Activated CD4-positive, CD25-positive, alpha-beta regulatory T cell treated with anti-CD3 and anti-CD28 coated beads, Interleukin-2, amount 50 U/mL, for 16 hours (primary cell): Measurements from ENCODE around the gene FGF9.

Experiments
- DNase-seq: peaks from one replicate; pipeline ENCODE4 v3.0.0-alpha.2; 2020; ENCODE audit warnings: low read depth, low spot score

The FGF9 gene

DNA sequence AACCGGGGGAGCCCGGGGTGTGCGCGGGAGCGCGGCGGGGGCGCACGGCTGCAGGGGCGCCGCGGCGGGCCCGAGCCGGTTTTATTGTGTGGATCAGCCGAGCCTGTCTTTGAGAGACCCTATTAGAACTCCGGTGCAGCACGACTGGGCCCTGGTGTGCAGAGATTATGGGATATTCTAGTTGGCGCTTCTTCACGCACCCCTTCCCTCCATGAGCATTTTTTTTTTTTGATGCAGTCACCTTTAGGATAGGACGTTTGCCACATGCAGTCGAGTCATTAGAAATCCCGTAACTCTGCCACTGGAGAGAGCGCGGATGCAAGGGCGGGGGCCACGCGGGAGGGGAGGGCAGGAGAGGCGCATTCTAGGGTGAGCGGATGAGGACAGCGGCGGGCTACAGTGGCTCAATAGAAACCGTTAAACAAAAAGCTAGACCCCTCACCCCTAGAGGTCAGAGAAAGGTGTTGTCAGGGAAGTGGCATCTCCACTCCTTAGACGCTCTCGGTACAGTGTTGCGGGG lies 3.7 kb downstream of the FGF9 start:
- no peak for DNase-seq

DNA sequence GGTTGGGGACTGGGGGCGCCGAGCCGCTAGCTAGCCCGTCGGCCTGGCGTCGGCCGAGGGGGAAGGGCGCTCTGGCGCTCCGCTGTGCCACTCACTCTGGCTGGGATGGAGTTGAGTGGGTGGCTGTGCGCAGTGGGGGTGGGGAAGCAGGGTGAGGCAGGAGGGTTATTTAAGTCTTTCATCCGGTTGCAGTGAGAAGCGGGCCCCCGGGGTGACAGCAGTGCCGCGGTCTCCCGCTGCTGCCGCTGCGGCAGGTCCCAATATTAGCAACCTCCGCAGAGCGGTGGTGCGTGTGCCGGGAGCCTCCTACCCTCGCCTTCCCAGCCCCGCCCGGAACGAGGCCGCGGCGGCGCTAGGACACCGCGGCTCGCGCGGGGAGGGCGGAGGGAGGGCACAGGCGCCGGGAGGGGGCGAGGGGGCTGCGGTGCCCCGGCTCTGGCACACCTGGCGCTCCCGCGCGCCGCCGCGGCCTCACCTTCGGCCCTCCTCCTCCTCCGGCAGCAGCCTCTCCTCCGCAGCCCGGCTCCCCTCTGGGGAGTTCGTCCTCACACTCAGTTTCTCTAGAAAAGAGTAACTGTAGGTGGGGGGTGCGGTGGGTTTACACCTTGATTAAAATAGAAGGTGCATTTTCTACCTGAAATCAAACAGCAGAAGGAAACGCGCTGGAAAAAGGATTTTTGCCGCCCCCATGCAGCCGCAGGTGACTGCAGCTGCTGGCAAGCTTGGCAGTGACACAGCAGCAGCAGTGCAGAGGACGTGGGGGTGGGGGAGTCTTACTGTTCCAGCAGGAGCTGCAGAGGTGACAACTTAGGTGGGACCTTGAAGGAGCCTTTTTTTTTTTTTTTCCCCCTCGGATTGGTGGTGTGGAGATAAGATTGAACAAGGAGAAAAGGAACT lies 4.5 kb downstream of the FGF9 start:
- DNase-seq = no peak

DNA sequence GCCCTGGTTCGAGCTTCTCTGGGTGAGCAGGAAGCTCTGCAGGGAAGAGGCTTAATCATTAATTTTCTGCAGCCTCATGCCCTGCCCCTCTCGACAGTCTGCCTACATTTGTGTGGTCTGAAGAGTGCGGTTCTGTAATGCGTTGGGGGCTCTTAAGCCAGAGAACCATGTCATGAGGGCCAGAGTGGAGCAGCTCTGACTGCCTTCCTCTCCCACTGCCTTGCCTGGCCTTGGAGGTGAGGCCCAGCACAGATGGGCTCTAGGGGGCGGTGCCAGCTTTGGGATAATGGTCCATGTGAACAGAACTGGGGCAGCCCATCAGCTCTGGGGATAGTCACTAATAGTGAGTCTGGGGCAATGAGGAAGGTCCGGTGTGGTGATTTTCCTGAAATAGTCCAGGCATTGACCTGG lies 5.7 kb downstream of the FGF9 start:
- DNase-seq = no peak

DNA sequence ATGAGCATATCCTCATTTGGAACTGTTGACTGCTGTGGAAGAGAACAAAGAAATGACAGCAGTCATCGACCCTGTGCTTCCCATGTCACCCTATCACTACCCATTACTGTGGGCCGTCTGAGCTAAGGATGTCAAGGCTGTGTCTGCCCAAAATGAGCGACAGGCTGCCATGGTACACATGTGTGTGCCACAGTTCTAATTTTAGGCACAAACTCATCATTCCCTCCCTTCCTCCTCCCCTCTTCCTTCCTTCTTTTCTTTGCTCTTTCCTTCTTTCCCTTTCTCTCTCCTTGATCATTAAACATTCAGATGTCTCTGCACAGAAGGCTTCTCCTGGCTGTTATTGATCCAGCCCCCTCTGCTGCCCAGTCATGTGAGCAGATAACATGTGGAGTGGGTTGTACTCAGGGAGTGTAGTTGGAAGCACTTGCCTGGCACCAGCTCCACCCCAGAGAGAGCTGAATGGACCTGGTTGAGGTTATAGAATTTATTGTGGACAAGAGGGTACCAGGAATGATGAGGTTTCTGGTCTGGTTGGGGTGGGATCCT lies 6.3 kb downstream of the FGF9 start:
- no peak for DNase-seq

DNA sequence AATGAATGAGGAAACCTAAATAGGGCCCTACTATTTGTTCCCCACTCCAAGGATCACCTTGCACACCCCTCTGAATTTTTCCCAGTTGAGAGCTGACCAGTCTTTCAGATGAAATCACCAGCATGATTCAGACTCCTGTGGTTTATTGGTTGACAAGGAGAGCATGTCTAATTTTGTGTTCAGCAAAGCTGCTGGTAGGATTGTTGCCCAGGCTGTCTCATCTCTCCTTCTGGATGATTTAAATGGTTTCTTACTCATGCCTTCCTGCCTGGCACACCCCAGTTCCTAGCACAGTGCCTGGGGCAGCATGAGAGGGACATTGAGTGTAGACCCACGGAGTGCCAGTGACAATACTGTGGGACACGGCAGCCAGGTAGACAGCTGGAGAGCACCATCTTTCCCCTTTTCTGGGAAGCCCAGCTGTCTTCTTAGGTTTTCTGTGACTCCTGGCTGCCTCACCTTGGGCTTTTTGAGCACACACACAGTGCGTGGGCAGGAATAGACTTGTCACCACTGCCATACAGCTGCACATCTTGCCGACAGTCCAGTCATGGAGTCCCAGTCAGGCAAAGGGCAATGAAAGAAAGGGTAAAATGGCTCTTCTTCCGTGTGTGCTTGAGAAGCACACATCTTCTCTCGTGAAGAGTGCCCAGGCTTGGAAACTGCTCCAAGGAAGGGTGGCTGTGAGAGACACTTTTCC lies 12.3 kb downstream of the FGF9 start:
- no peak for DNase-seq

DNA sequence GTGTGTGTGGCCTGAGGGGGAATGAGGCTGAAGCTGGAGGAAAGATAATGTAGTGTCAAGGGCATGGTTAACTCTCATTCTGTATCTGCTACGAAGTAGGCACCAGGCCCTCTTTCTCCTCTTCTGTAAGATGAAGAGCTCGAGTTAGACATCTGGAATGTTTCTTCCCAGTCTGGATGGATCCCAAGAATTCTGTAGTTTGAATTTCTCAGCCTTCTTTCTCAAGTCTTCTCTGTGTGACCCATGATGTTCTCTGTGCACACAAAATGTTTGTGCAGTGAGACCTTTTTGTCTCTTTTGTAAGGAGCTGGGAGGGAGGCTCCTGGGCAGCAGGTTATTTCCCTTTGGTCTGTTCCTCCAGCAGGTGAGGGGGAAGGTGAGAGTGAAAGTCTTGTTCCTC lies 13.7 kb downstream of the FGF9 start:
- DNase-seq = no peak

DNA sequence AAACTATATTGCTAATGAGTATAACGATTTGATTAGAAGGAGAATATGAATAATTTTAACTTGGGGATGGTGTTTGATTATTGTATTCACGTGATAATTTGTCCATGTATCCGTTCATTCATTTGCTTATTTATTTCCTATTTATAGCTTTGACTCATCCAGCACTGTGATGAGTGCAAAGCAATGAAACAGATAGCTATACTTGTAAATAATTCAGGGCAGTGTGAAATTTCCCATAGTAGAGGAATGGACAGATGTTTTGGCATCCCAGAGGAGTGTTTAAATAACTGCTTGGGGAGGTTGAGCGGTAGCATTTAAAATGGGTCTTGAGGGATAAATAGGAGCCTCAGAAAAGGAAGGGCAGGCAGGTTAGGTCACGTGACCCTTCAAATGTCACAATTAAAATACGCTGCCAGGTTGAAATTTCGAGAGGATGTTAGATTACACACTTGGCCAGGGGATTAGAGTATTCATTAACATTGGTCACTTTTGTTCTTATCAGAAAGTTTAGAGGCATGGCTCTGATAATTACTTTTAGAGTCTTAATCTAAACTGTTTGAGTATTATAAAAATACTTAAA lies 14.7 kb downstream of the FGF9 start:
- DNase-seq = no peak

DNA sequence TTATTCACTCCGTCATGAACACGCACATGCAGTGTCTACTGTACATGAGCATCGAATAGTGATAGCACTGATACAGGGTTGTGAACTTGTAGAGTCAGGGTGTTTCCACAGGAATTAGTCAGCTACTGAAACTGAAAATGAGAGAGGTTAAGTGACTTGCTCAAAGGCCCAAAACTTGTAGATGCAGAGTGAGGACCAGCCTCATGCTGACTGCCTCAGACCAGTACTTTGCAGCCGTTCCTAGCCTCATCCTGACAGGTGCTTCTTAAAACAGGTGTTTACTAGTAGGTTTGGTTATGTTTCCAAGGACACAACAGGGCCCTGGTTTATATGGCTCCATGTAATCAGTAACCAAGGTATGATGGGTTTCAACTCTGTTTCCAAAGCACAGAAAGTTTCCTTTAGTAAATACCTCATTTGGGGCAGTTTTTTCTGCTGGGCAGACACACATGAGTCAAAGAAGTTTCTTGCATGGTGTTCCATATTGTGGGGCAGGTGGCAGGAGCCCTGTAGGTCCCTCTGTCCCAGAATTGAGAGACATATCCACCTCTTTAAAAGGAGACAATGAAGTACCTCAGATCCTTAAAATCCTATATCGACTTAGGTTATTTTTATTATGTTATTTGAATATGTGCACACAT lies 16.0 kb downstream of the FGF9 start:
- no peak for DNase-seq

DNA sequence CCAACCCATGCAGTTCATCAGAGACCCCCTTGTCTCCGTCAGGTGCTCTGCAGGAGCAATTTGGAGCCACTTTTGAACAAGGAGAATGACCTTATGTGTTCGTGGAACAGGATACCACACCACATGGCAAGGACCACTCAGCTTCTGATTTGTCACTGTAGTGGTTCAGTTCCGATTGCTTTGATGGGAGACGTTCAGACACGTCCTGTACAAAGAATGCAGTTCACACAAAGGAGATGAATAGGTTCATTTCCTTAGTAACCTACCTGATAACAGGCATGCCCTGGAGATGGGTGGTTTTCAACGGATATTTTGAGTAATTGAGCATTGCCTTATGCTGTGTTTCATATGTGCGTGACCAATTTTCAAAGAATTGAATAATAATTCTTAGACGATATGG lies 17.2 kb downstream of the FGF9 start:
- no peak for DNase-seq

DNA sequence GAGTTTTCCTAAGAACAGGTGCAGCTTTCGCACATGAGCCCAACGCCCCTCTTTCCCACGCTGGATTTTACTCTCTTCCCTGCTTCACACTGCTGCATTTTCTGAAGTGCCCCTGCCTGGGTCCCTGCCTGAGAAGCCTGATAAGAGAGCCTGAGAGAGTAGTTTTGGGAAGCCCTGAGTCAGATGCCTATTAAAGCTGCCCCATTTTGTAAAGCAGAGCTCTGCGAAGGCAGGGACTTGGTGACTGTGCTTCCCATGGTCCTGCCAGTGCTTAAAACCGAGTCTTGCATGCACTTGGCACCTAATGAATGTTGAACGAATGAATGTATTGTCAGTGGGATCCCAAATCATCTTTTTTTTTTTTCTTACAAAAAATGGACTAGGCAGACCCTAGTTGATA lies 18.2 kb downstream of the FGF9 start:
- DNase-seq = no peak

DNA sequence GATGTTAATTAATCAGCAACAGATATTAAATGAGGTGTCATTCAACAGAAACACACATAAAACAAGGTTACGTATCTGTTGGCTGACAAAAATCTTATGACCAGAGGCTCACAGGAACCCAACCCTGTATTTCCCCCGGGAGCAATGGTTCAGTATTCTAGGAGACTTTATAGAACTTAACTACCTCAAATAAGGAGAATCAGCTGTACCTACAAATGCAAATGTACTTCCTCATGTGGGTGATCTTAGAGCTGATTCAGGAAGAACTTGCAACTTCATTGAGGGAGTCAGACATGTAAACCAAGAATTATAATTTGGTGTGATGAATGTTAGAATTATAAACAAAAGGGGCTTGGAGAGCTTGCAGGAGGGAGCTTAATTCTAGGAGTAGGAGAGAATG lies 20.1 kb downstream of the FGF9 start:
- DNase-seq = no peak

DNA sequence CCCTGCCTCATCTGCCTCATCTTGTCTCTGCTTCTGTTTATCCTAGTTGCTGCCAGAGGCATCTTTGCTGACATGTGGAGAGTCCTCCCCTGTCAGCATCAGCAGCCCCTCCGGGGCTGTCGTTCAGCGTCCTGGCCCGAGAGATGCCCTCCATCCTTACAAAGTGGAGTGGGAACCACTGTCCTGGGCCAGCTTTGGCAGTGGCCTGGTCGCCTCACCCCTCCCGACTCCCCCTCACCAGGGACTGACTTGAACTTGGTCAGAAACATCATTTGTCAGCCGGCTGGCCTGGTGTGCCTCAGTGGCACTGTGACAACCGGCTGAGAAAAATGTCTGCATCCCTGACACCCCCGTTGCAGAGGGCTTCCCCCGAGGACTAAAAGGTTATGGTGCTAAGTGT lies 20.6 kb downstream of the FGF9 start:
- DNase-seq = no peak

DNA sequence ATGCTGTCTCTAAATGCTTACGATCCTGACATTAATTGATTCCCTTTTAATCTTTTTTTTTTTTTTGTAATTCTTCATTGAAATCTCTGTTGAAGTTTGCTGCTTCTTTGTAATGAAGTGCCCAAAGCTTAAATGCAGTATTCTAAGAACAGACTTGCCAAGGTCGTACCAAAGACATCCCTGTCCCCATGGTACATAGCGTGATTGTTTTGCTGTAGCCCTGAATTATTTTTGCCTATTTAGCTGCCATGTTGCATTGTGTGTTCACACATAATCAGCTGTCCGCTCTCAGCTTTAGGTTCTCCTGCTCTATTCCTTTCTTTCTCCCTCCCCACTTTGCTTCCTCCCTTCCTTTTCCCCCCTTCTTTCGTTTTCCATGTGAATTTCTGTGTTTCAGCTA lies 21.1 kb downstream of the FGF9 start:
- DNase-seq = no peak

DNA sequence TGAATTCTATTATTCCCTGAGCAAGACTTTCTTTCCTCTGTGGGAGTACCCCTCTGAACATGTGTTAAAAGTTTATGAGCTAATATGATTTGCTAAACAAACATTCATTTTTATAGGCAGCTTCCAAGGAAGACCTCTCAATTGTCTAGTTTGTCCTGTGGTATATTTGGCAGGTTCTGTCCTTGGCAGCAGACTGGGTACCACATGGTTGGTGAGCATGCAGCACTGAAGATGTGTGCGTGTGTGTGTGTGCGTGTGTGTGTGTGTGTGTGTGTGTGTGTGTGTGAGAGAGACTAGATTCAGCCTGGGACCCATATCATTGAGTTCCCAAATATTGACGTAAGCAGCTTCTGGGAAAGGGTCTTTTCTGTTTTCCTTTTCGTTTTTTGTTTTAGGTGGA lies 24.0 kb downstream of the FGF9 start:
- no peak for DNase-seq

DNA sequence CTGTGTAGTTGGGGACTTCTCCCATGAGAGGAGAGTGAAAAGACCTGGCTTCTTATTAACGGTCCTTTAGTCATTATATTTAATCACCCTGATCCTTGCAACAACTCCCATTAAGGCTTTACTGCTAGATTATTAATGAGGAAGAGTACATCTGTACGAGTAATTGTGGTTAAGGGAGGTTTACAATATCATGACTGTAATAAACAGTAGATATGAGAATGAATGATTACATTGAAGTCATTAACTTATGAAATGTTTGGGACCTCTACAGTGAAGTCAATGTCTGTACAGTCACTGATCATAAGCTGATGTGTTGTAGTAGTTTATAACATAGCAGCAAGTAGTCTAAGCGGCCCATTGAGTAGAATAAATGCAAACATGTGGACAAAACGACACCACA lies 24.7 kb downstream of the FGF9 start:
- DNase-seq = no peak

DNA sequence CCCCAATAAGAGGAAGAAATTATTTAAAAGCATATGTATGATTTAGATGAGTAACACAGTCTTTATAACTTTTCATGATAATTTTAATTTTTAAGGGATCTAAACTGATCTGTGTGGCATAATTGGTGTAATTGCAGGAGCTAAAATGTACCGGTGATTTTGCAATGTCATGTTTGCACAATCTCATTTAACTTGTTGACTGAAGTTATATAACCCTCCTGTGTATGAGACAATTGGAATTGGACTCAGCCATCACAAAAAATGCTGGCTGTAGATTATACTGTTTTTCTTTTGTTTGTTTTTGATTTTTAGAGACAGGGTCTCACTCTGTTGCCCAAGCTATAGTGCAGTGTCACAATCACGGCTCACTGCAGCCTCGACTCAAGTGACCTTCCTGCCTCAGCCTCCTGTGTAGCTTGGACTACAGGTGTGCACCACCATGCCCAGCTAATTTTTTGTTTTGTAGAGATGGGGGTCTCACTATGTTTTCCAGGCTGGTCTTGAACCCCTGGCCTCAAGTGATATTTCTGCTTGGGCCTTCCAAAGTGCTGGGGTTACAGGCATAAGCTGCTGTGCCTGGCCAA lies 26.1 kb downstream of the FGF9 start:
- no peak for DNase-seq

DNA sequence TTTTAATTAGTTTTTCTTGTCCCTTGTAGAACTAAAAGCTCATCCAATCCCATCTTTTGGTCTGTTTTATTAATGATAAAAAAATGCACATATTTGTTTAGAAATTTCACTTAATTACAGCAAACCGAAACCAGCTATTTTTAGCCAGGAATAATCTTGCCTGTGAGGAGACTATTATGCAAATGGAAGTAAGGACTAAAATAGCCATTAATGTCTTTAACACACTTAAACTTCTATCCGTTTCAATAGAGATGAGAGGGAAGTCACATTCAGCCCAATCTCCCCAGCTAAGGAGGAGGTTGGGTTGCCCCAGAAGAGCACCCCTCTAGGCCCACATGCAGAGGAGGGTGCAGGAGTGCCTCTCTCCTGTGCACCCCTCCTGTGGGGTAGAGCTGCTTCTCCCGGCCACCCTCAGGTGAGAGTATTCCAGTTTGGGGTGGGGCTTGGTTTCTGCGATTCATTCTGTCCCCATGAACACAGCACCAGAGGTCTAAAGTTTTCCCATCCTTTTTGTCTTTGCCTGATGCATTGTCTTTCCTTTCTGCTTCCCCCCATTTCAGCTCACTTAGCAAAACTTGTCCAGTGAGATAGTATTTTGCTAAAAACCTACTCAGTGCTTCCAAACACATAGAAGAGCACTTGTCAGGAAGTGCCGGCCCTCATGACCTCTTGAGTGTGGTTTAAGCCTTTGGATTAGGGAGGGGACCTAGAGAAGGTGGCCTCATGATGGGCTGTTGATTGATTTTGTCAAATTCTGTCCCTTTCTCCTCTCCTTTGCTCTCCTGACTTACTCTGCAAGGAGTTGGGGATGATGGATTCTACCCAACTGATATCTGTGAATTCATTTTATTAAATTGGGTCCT lies 28.2 kb downstream of the FGF9 start:
- no peak for DNase-seq

DNA sequence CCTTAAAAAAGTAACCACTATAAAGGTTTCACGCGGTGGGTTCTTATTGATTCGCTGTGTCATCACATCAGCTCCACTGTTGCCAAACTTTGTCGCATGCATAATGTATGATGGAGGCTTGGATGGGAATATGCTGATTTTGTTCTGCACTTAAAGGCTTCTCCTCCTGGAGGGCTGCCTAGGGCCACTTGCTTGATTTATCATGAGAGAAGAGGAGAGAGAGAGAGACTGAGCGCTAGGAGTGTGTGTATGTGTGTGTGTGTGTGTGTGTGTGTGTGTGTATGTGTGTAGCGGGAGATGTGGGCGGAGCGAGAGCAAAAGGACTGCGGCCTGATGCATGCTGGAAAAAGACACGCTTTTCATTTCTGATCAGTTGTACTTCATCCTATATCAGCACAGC lies 30.6 kb downstream of the FGF9 start:
- DNase-seq = no peak

DNA sequence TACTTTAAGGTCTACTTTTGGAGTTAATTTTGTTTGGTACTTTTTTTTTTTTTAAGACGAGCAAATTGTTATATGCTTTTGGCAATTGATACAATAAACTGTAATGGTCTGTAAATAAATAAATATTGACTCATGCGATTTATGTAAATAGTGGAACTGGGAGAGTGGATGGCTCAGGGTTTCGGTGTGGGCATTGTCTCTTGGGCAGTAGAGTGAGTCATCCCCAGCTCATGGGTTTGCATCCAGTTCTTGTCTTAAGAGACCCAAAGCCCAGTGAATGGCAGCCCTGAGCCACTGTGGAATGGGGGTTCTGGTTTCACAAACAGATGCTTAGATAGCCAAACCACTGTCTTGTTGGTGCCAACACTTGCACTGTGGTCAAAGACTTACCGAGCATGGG lies 33.0 kb downstream of the FGF9 start:
- no peak for DNase-seq

DNA sequence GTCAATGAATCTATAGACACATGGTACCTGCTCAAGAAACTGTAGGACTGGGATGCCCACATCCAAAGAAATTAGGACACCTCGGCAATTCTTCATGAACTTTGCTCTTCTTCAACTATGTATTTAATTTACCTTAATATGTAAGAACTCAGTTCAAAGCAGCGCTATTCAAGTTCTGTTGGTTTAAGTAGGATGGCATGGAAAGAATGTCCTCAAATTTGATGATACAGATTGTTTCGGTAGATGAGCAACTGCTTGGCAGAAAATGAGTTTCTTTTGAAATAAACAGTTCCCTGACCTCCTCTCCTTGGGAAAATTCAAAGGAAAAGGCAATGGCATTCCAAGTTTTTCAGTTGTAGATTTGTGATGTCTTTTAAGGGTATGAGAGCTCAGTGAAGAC lies 36.7 kb downstream of the FGF9 start:
- DNase-seq = no peak

DNA sequence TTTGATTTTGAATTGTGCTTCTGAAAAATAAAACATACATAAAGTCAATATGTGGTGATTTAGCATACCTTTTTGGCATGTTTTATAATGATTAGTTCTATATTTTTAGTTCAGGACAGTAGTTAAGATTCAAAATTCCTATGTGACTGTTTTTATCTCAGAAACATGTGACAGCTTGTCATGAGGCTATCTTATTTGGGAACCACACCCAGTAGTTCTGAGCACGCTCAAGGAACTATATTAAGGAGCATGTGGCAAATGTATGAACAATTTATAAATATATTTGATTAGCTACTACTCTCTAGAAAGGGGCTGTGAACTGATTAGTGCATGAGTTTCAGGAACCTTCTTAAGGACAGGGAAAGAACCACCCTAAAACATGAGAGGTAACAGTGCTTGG lies 38.8 kb downstream of the FGF9 start:
- DNase-seq = no peak
